Naive thymus-derived CD4-positive, alpha-beta T cell (primary cell): Measurements from ENCODE around the gene RGS6. TPM values are rescaled to one million over a fixed set of nuclear protein-coding genes. Genes with fewer than 3 reads are reported as not detected.

Experiments used
- ATAC-seq: fragments of 150-1000 bp; cut with Tn5 transposase; 2 replicates; pipeline ENCODE4 v1.10.0; 2021; ENCODE audit warnings: mild to moderate bottlenecking, moderate library complexity
- CTCF ChIA-PET: fragments of 350-600 bp; sonication (Branson Sonifier 250); formaldehyde crosslinking; loops from one replicate; lab custom pipeline; 2021; ENCODE audit warnings: antibody characterized with exemption; lab: Charles Lee
- POLR2A ChIA-PET: fragments of 350-600 bp; sonication (Branson Sonifier 250); formaldehyde crosslinking; loops from one replicate; lab custom pipeline; 2021; ENCODE audit warnings: antibody characterized with exemption, inconsistent platforms; lab: Charles Lee
- DNase-seq, 9 donors: peaks; one replicate each; pipeline versions ENCODE4 v3.0.0 to v3.0.0-alpha.2; 2020 to 2022; ENCODE audit warnings: mixed read lengths in 1 of 9
- H3K27ac ChIP-seq: one replicate; pipeline ENCODE4 v1.7.0; 2013; ENCODE audit warnings: mild to moderate bottlenecking, low read depth, low read length, moderate library complexity
- H3K27me3 ChIP-seq, 2 donors: one replicate each; pipeline ENCODE4 v1.7.0; 2013; ENCODE audit warnings: low read length in 2 of 2, mild to moderate bottlenecking in 2 of 2, moderate library complexity in 2 of 2; ENCODE audit not compliant: control insufficient read depth in 2 of 2, insufficient read depth in 2 of 2
- H3K36me3 ChIP-seq, 3 experiments: 1 replicate in 2 of 3; 2 replicates in 1 of 3; pipeline ENCODE4 v1.7.0; 2013; ENCODE audit warnings: low read length in 3 of 3, mild to moderate bottlenecking in 3 of 3, moderate library complexity in 1 of 3; ENCODE audit not compliant: insufficient read depth in 3 of 3, control insufficient read depth in 2 of 3
- H3K4me1 ChIP-seq, 2 donors: one replicate each; pipeline ENCODE4 v1.7.0; 2013; ENCODE audit warnings: low read length in 2 of 2, mild to moderate bottlenecking in 2 of 2, moderate library complexity in 1 of 2; ENCODE audit not compliant: control insufficient read depth in 2 of 2, insufficient read depth in 2 of 2
- H3K4me3 ChIP-seq: 2 replicates; pipeline ENCODE4 v1.7.0; 2013; ENCODE audit warnings: mild to moderate bottlenecking, low read length
- H3K9me3 ChIP-seq, 3 experiments: 1 replicate in 2 of 3; 2 replicates in 1 of 3; pipeline ENCODE4 v1.7.0; 2013; ENCODE audit warnings: low read length in 3 of 3; ENCODE audit not compliant: control insufficient read depth in 2 of 3
- H3K27ac Mint-ChIP-seq, 9 donors: one replicate each; pipeline ENCODE4 v1.8.0; 2020 to 2022; ENCODE audit warnings: mixed read lengths in 9 of 9, mild to moderate bottlenecking in 8 of 9, moderate library complexity in 5 of 9, inconsistent platforms in 2 of 9
- H3K27me3 Mint-ChIP-seq, 5 donors: one replicate each; pipeline ENCODE4 v1.8.0; 2021 to 2022; ENCODE audit warnings: mixed read lengths in 5 of 5, mild to moderate bottlenecking in 1 of 5
- H3K36me3 Mint-ChIP-seq, 5 donors: one replicate each; pipeline ENCODE4 v1.8.0; 2020 to 2022; ENCODE audit warnings: mixed read lengths in 5 of 5, mild to moderate bottlenecking in 3 of 5, inconsistent platforms in 1 of 5
- H3K4me1 Mint-ChIP-seq, 7 donors: one replicate each; pipeline ENCODE4 v1.8.0; 2020 to 2022; ENCODE audit warnings: mixed read lengths in 7 of 7, mild to moderate bottlenecking in 3 of 7, inconsistent platforms in 1 of 7
- H3K4me3 Mint-ChIP-seq, 10 donors: one replicate each; pipeline ENCODE4 v1.8.0; 2020 to 2022; ENCODE audit warnings: mild to moderate bottlenecking in 10 of 10, mixed read lengths in 10 of 10, moderate library complexity in 6 of 10, inconsistent platforms in 2 of 10
- H3K9me3 Mint-ChIP-seq, 11 donors: one replicate each; pipeline ENCODE4 v1.8.0; 2020 to 2022; ENCODE audit warnings: mixed read lengths in 11 of 11, mild to moderate bottlenecking in 4 of 11, inconsistent platforms in 1 of 11, moderate library complexity in 1 of 11
- intact Hi-C, 2 donors: fragments of 100-400 bp; cut with micrococcal nuclease; formaldehyde crosslinking; loops; one replicate each; pipeline ENCODE4 v1.15.1; 2023
- polyA plus RNA-seq, 2 donors: library from polyadenylated mRNA; unstranded; fragments of 300-500 nt; fragmentation: Illumina TruSeq; gene quantifications; one replicate each; pipeline ENCODE4 v1.2.3, GENCODE V29; 2021
- total RNA-seq, 6 experiments: library from RNA in 5 of 6; stranded (reverse) in 5 of 6; gene quantifications; 1 replicate in 5 of 6; 2 replicates in 1 of 6; pipeline ENCODE4 v1.2.3 and lab custom pipeline; 2021 to 2026

The RGS6 gene
- total and polyA plus RNA-seq, 7 experiments from 2014 or later = 0.29 to 0.97 TPM; not detected in 5

DNA sequence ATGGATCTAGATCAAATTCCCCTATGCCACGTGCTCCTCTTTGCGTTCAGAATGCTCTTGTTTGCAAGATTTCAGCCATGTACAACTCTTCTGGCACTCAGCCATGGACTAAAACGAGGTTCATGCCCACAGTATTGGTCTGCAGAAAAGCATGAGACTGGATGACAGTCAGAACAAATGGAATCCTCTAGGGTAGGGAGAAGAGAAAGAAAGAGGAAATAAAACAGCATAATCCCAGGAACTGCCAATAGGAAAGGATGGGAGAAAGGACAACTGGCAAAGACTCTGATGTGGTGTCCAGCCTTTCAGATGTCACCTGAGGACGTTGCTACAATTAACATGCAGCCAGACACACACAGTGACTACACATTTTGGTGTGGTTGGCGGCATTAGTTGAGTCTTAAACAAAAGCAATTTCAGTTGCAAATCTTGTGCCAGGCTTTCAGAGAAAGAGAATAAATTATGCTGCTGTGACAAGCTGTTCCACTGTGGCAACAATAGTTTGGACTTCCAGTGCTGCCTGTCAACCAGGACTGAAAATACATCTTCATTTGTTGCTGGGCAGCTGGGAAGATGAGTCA is 338.0 kb downstream of the RGS6 start:
- ATAC-seq = no peak

DNA sequence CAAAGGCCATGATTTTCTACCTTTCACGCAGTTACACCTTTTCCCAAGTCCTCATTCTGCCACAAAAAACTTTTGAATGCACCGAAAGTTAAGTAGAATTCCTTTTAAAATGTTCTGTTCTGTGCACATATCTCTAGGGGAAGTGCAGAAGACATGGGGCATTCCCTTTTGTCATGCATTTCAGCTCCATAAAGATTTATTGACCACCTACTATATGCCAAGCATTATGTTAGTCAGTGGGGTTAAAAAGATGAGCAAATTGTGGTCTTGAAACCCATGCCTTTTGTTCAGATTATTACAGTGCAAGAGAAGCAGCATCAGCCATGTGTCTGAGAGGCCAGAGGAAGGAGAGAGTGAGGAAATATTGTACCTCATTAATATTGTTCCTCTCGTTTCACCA is 338.5 kb downstream of the RGS6 start:
- no peaks in the 10 kb centered on the region for H3K4me1 Mint-ChIP-seq
- CTCF ChIA-PET = no interaction called here
- peaks cover 0 to 3% (median 0%) of the 10 kb centered on the region in 11 donors for H3K9me3 Mint-ChIP-seq
- intact Hi-C loops = no loop called here
- peaks cover 7 to 49% (median 25%) of the 10 kb centered on the region in 5 donors for H3K27me3 Mint-ChIP-seq
- Histone ChIP-seq H3K27ac (no peak overlapping the region), H3K4me1 (no peaks in the 10 kb centered on the region), H3K27me3 (no peaks in the 10 kb centered on the region), H3K36me3 (no peaks in the 10 kb centered on the region), H3K9me3 (no peaks in the 10 kb centered on the region), H3K4me3 (no peak overlapping the region)
- POLR2A ChIA-PET = no interaction called here
- ATAC-seq = no peak
- H3K27ac Mint-ChIP-seq = no peak overlapping the region
- no peak for DNase-seq
- no peak overlapping the region for H3K4me3 Mint-ChIP-seq
- H3K36me3 Mint-ChIP-seq = no peaks in the 10 kb centered on the region

More for the DNA sequence above, 338.0 kb downstream of the RGS6 start:
- Mint-ChIP-seq H3K4me3 (no peak overlapping the region), H3K27ac (no peak overlapping the region), H3K9me3 (peaks cover 0 to 3% (median 0%) of the 10 kb centered on the region in 11 donors), H3K4me1 (no peaks in the 10 kb centered on the region), H3K27me3 (peaks cover 7 to 53% (median 30%) of the 10 kb centered on the region in 5 donors), H3K36me3 (no peaks in the 10 kb centered on the region)
- no peak for DNase-seq
- intact Hi-C loops = no loop called here
- no peaks in the 10 kb centered on the region for H3K36me3 ChIP-seq
- no peak overlapping the region for H3K4me3 ChIP-seq
- H3K27me3 ChIP-seq = no peaks in the 10 kb centered on the region
- ChIA-PET CTCF (no interaction called here), POLR2A (no interaction called here)
- no peak overlapping the region for H3K27ac ChIP-seq
- H3K9me3 ChIP-seq = no peaks in the 10 kb centered on the region
- no peaks in the 10 kb centered on the region for H3K4me1 ChIP-seq

DNA sequence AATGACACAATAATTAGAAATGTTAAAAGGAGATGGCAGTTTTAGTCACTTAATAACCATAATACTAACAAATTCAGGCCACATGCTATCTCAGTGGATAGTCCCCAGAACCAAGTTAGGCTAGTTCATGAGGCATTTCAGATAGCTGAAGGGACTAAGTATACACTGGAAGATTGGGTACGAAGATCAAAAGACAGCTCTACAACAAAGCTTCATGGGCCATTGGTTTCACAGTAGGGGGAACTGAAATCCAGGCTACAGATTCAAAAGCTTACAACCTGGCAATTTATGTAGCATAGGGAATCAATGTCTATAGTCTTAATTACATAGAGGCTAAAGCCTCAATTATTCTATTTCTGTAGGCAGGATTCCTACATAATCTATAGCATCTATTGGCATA is 343.0 kb downstream of the RGS6 start:
- DNase-seq = no peak
- Mint-ChIP-seq H3K4me3 (no peak overlapping the region), H3K4me1 (no peaks in the 10 kb centered on the region), H3K9me3 (peaks cover 0 to 3% (median 0%) of the 10 kb centered on the region in 11 donors), H3K27me3 (peaks cover under 1 to 27% (median 6%) of the 10 kb centered on the region in 5 donors), H3K36me3 (no peaks in the 10 kb centered on the region), H3K27ac (no peak overlapping the region)
- no peaks in the 10 kb centered on the region for H3K9me3 ChIP-seq
- H3K27me3 ChIP-seq = no peaks in the 10 kb centered on the region
- no peak for ATAC-seq
- CTCF ChIA-PET = no interaction called here
- H3K27ac ChIP-seq = no peak overlapping the region
- POLR2A ChIA-PET = no interaction called here
- intact Hi-C loops = no loop called here
- H3K4me1 ChIP-seq = no peaks in the 10 kb centered on the region
- H3K4me3 ChIP-seq = no peak overlapping the region
- H3K36me3 ChIP-seq = no peaks in the 10 kb centered on the region

DNA sequence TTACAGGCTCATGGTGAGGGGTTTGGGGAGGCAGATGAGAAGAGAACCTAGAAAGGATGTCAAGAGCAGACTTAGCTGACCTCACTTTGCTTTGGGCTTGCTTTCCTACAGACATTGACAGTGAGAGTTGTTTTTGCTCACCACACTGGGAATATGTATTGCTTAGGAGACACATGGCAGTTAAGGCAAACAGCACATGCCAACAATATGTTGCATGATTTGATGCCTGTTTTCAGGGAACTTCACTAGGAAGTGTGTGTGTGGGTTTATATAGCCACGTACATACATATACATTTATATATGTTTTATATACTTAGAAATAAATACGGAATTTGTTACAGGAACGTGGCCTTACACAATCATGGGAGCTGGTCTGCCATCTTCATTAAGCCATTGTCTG is 346.1 kb downstream of the RGS6 start:
- Histone ChIP-seq H3K27ac (no peak overlapping the region), H3K9me3 (peaks cover 0 to 2% (median 0%) of the 10 kb centered on the region in 3 experiments), H3K36me3 (no peaks in the 10 kb centered on the region), H3K4me3 (no peak overlapping the region), H3K4me1 (no peaks in the 10 kb centered on the region), H3K27me3 (no peaks in the 10 kb centered on the region)
- H3K36me3 Mint-ChIP-seq = peaks cover 0 to 4% (median 0%) of the 10 kb centered on the region in 5 donors
- ATAC-seq (no peak), DNase-seq (no peak)
- H3K27ac Mint-ChIP-seq = no peak overlapping the region
- POLR2A ChIA-PET = no interaction called here
- peaks cover 0 to 20% (median 0%) of the 10 kb centered on the region in 5 donors for H3K27me3 Mint-ChIP-seq
- H3K4me3 Mint-ChIP-seq = no peak overlapping the region
- H3K4me1 Mint-ChIP-seq = no peaks in the 10 kb centered on the region
- intact Hi-C loops = no loop called here
- CTCF ChIA-PET = no interaction called here
- peaks cover 0 to 14% (median 5%) of the 10 kb centered on the region in 11 donors for H3K9me3 Mint-ChIP-seq

DNA sequence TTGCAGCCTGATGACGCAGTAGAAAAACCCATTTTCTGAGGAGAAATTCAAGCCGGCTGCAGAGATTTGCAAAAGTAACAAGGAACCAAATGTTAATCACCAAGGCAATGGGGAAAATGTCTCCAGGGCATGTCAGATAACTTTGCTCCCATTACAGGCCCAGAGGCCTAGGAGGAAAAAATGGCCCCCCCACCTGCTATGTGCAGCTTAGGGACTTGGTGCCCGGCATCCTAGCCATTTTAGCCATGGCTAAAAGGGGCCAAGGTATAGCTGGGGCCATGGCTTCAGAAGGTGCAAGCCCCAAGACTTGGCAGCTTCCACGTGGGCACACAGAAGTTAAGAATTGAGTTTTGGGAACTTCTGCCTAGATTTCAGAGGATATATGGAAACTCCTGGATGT is 351.9 kb downstream of the RGS6 start:
- no peaks in the 10 kb centered on the region for H3K4me1 ChIP-seq
- Mint-ChIP-seq H3K4me1 (no peaks in the 10 kb centered on the region), H3K36me3 (peaks cover 0 to 14% (median 3%) of the 10 kb centered on the region in 5 donors), H3K9me3 (peaks cover 8 to 40% (median 29%) of the 10 kb centered on the region in 11 donors), H3K27me3 (peaks cover 3 to 13% (median 7%) of the 10 kb centered on the region in 5 donors), H3K27ac (no peak overlapping the region), H3K4me3 (no peak overlapping the region)
- no peaks in the 10 kb centered on the region for H3K36me3 ChIP-seq
- no peak overlapping the region for H3K27ac ChIP-seq
- ATAC-seq (no peak), DNase-seq (no peak)
- H3K27me3 ChIP-seq = no peaks in the 10 kb centered on the region
- H3K4me3 ChIP-seq = no peak overlapping the region
- H3K9me3 ChIP-seq = peaks cover 0 to 20% (median 0%) of the 10 kb centered on the region in 3 experiments
- ChIA-PET CTCF (no interaction called here), POLR2A (no interaction called here)
- intact Hi-C loops = no loop called here

DNA sequence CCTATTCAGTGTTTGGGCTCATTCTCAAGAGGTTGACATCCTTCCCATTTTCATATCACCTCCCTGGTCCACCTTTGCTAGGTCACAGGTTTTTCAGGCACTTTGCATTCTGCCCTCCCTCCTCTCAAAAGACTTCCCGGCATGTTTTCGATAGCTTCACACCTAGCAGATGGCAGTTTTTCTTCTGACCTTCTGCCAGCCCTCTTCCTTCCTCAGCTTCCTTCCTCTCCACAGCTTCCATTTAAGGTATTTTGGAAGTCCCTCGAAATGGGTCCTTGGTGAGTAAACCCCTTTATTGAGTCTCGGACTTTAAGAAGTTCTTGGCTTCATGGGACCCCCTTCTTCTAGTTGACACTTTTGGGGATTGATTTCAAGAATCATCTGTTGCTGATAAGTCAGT is 358.0 kb downstream of the RGS6 start:
- ChIA-PET POLR2A (no interaction called here), CTCF (no interaction called here)
- H3K4me3 ChIP-seq = no peak overlapping the region
- H3K4me1 Mint-ChIP-seq = no peaks in the 10 kb centered on the region
- H3K27me3 ChIP-seq = no peaks in the 10 kb centered on the region
- peaks cover 2 to 21% (median 12%) of the 10 kb centered on the region in 11 donors for H3K9me3 Mint-ChIP-seq
- no peaks in the 10 kb centered on the region for H3K4me1 ChIP-seq
- H3K9me3 ChIP-seq = peaks cover 0 to 7% (median 0%) of the 10 kb centered on the region in 3 experiments
- no peak overlapping the region for H3K4me3 Mint-ChIP-seq
- H3K27ac ChIP-seq = no peak overlapping the region
- ATAC-seq = no peak
- H3K27me3 Mint-ChIP-seq = peaks cover 15 to 36% (median 32%) of the 10 kb centered on the region in 5 donors
- H3K36me3 Mint-ChIP-seq = peaks cover 0 to 3% (median 0%) of the 10 kb centered on the region in 5 donors
- H3K36me3 ChIP-seq = no peaks in the 10 kb centered on the region
- no peak for DNase-seq
- intact Hi-C loops = loop anchor here in 1 of 2 donors (5.0 kb wide), 1 partner anchor 268 kb away; no protein-coding TSS in a partner anchor
- H3K27ac Mint-ChIP-seq = no peak overlapping the region
